Measurements from ENCODE around the gene IPP. TPM values are rescaled to one million over a fixed set of nuclear protein-coding genes. Genes with fewer than 3 reads are reported as not detected.

Gene IPP
- polyA plus RNA-seq, 1 donor (not counting 4 experiments of a cell fraction or from before 2014, with no cell fraction given): 10.0 TPM

GRCh38 chr1:45685308-45686014 is 65.0 kb downstream of the IPP start:
- peaks cover 25% of the 10 kb centered on the region for H3K4me1 ChIP-seq (ENCODE audit: control insufficient read depth, extremely low read depth, insufficient read depth, low read length)
- H2AFZ ChIP-seq (ENCODE audit: control insufficient read depth, low read length): peak overlapping the region; percentile 59
- no peak for DNase-seq (ENCODE audit: low read depth, low spot score)

GRCh38 chr1:45684402-45684801 is 66.1 kb downstream of the IPP start:
- FAIRE-seq: no peak
- Histone ChIP-seq H3K36me3 (ENCODE audit: control insufficient read depth in 2 of 2, extremely low read depth in 1 of 2, insufficient read depth in 2 of 2, low read length in 2 of 2) (no peaks in the 10 kb centered on the region), H3K27ac (ENCODE audit: control insufficient read depth, insufficient read depth, low read length) (peak overlapping the region; percentile 99), H3K9me3 (ENCODE audit: control insufficient read depth, low read depth, low read length) (no peaks in the 10 kb centered on the region), H4K20me1 (ENCODE audit: control insufficient read depth, extremely low read depth, insufficient read depth, low read length) (peaks cover 9% of the 10 kb centered on the region), H3K9ac (ENCODE audit: control insufficient read depth, extremely low read depth, insufficient read depth, low read length) (peak overlapping the region; percentile 94), H3K4me1 (ENCODE audit: control insufficient read depth, extremely low read depth, insufficient read depth, low read length) (peaks cover 34% of the 10 kb centered on the region), H3K4me3 (ENCODE audit: control insufficient read depth in 2 of 3, extremely low read depth in 1 of 3, insufficient read depth in 2 of 3, low read depth in 1 of 3, low read length in 3 of 3) (peak overlapping the region; percentile 72 to 100 (median 100)), H3K27me3 (ENCODE audit: control insufficient read depth, extremely low read depth, insufficient read depth, low read length) (no peaks in the 10 kb centered on the region), H3K9me1 (ENCODE audit: control insufficient read depth, extremely low read depth, insufficient read depth, low read length) (no peaks in the 10 kb centered on the region), H3K4me2 (ENCODE audit: control insufficient read depth, extremely low read depth, insufficient read depth, low read depth, low read length) (peak overlapping the region; percentile 93), H2AFZ (ENCODE audit: control insufficient read depth, low read length) (no peak overlapping the region), H3K79me2 (ENCODE audit: control insufficient read depth, insufficient read depth, low read length) (peaks cover 85% of the 10 kb centered on the region)
- DNase-seq (ENCODE audit: low read depth, low spot score): no peak
- no peak for TF ChIP-seq EZH2 (IDR thresholded peaks at IDR 0.05; ENCODE audit: low read length)
- no peak for TF ChIP-seq CTCF (optimal IDR thresholded peaks at IDR 0.05 in 1 of 3, IDR thresholded peaks at IDR 0.05 in 1 of 3, conservative IDR thresholded peaks at IDR 0.05 in 1 of 3; ENCODE audit: extremely low read depth in 1 of 3, insufficient read depth in 2 of 3, low read length in 3 of 3)
- dilution Hi-C loops (cut with MboI; ENCODE audit: extremely low pct_ligation_motif_present, low sequenced_read_pairs): loop anchor here (25.0 kb wide), 1 partner anchor 178 kb away; no protein-coding TSS in a partner anchor

More at GRCh38 chr1:45685308-45686014, 65.0 kb downstream of the IPP start:
- H3K9ac ChIP-seq (ENCODE audit: control insufficient read depth, extremely low read depth, insufficient read depth, low read length): peak overlapping the region; percentile 94
- peak overlapping the region; percentile 99 for H3K27ac ChIP-seq (ENCODE audit: control insufficient read depth, insufficient read depth, low read length)
- dilution Hi-C loops (cut with MboI; ENCODE audit: extremely low pct_ligation_motif_present, low sequenced_read_pairs): loop anchor here (25.0 kb wide), 1 partner anchor 177 kb away; no protein-coding TSS in a partner anchor
- no peak for FAIRE-seq
- no peak for TF ChIP-seq CTCF (optimal IDR thresholded peaks at IDR 0.05 in 1 of 3, IDR thresholded peaks at IDR 0.05 in 1 of 3, conservative IDR thresholded peaks at IDR 0.05 in 1 of 3; ENCODE audit: extremely low read depth in 1 of 3, insufficient read depth in 2 of 3, low read length in 3 of 3)
- no peak for TF ChIP-seq EZH2 (IDR thresholded peaks at IDR 0.05; ENCODE audit: low read length)
- H3K9me3 ChIP-seq (ENCODE audit: control insufficient read depth, low read depth, low read length): no peaks in the 10 kb centered on the region
- H3K79me2 ChIP-seq (ENCODE audit: control insufficient read depth, insufficient read depth, low read length): peaks cover 85% of the 10 kb centered on the region
- H3K27me3 ChIP-seq (ENCODE audit: control insufficient read depth, extremely low read depth, insufficient read depth, low read length): no peaks in the 10 kb centered on the region
- H3K9me1 ChIP-seq (ENCODE audit: control insufficient read depth, extremely low read depth, insufficient read depth, low read length): no peaks in the 10 kb centered on the region
- H3K4me3 ChIP-seq (ENCODE audit: control insufficient read depth in 2 of 3, extremely low read depth in 1 of 3, insufficient read depth in 2 of 3, low read depth in 1 of 3, low read length in 3 of 3): peak overlapping the region; percentile 72 to 100 (median 100)
- peak overlapping the region; percentile 93 for H3K4me2 ChIP-seq (ENCODE audit: control insufficient read depth, extremely low read depth, insufficient read depth, low read depth, low read length)
- H3K36me3 ChIP-seq (ENCODE audit: control insufficient read depth in 2 of 2, extremely low read depth in 1 of 2, insufficient read depth in 2 of 2, low read length in 2 of 2): no peaks in the 10 kb centered on the region
- peaks cover 4% of the 10 kb centered on the region for H4K20me1 ChIP-seq (ENCODE audit: control insufficient read depth, extremely low read depth, insufficient read depth, low read length)
